ENCODE results near the gene EPHB2. TPM values are rescaled to one million over a fixed set of nuclear protein-coding genes. Genes with fewer than 3 reads are reported as not detected.

Gene EPHB2
- total and polyA plus RNA-seq, 2 of the 4 experiments (the other 2 are of a cell fraction), result 52.3 to 58.8 TPM

DNA sequence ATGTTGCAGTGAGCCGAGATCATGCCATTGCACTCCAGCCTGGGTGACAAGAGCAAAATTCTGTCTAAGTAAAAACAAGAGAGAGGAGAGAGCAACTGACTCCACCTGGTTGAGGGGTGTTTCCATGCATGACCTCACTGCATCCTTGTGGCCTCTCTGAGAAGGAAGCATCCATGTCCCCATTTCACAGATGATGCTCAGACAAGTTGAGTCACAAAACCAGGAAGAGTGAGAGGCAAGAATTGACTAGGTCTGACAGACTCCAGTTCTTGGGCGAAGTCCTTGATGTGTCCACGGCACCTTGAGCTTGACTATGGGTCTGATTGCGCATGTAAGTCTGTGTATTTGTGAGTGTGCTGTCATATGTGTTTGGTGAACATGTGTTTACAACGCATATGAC, 156.2 kb downstream of the EPHB2 start:
- H3K14ac ChIP-seq (replicated peaks; ENCODE audit: low read depth, low read length), result no peak overlapping the region
- TF ChIP-seq MAZ (IDR thresholded peaks at IDR 0.05; ENCODE audit: borderline replicate concordance, low read depth, low read length) (no peak), MAFK (IDR thresholded peaks at IDR 0.05; ENCODE audit: low read depth, low read length) (no peak), CEBPB (IDR thresholded peaks at IDR 0.05; ENCODE audit: low read depth, low read length) (no peak), RAD21 (IDR thresholded peaks at IDR 0.05; ENCODE audit: low read length) (no peak), FOS (IDR thresholded peaks at IDR 0.05; ENCODE audit: low read depth, low read length) (no peak), MXI1 (IDR thresholded peaks at IDR 0.05; ENCODE audit: borderline replicate concordance, low read depth, low read length) (no peak), BHLHE40 (IDR thresholded peaks at IDR 0.05; ENCODE audit: low read depth, low read length) (no peak), RCOR1 (IDR thresholded peaks at IDR 0.05; ENCODE audit: insufficient replicate concordance, low read length) (no peak)
- TF ChIP-seq, protein P1, sequence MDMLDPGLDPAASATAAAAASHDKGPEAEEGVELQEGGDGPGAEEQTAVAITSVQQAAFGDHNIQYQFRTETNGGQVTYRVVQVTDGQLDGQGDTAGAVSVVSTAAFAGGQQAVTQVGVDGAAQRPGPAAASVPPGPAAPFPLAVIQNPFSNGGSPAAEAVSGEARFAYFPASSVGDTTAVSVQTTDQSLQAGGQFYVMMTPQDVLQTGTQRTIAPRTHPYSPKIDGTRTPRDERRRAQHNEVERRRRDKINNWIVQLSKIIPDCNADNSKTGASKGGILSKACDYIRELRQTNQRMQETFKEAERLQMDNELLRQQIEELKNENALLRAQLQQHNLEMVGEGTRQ (IDR thresholded peaks at IDR 0.05; ENCODE audit: low read depth, low read length), result no peak
- peaks cover 8% of the 10 kb centered on the region for H3K9me3 ChIP-seq (ENCODE audit: control insufficient read depth, insufficient read depth, low read length)
- H4K20me1 ChIP-seq (ENCODE audit: insufficient read depth, low read length), result peaks cover 20% of the 10 kb centered on the region
- H2BK15ac ChIP-seq (ENCODE audit: low read depth, low read length), result no peak overlapping the region
- WGBS, 2 experiments (ENCODE audit: extremely low coverage in 2 of 2, insufficient read length in 1 of 2), result 96% methylated on average over 4 of the region's 5 CpGs; no CpG with 5 or more reads in 1 of the 2 experiments
- H3K27ac ChIP-seq (ENCODE audit: insufficient read depth, low read length), result no peak overlapping the region
- peaks cover 11% of the 10 kb centered on the region for H3K4me1 ChIP-seq (ENCODE audit: control insufficient read depth, insufficient read depth, low read length)
- H3K56ac ChIP-seq (ENCODE audit: extremely low read depth, insufficient read depth, low read length), result no peak overlapping the region
- peaks cover 6% of the 10 kb centered on the region; the same call in 1 of the 2 replicates for H3K9me1 ChIP-seq (ENCODE audit: insufficient read depth, low read length)
- peaks cover 35% of the 10 kb centered on the region for H3K36me3 ChIP-seq (ENCODE audit: control insufficient read depth, insufficient read depth, low read length)
- dilution Hi-C loops (cut with HindIII; ENCODE audit: low sequenced_read_pairs, unreplicated experiment) (no loop called here), in situ Hi-C loops (cut with MboI; ENCODE audit: low sequenced_read_pairs) (no loop called here), intact Hi-C loops (cut with micrococcal nuclease) (no loop called here)
- peaks cover 4 to 17% of the 10 kb centered on the region in 2 experiments; a peak in 2 of 4 replicates for H3K79me1 ChIP-seq (ENCODE audit: low read depth in 1 of 2, low read length in 2 of 2)
- CTCF ChIA-PET, result no interaction called here
- H2BK120ac ChIP-seq (ENCODE audit: low read depth, low read length), result no peak overlapping the region
- H3K4me3 ChIP-seq (ENCODE audit: insufficient read depth, low read depth, low read length), result no peak overlapping the region
- no peak overlapping the region for H4K5ac ChIP-seq (ENCODE audit: low read depth, low read length)
- H3K23ac ChIP-seq (ENCODE audit: low read depth, low read length), result no peak overlapping the region
- H2BK20ac ChIP-seq (ENCODE audit: low read depth, low read length), result no peak overlapping the region
- no peaks in the 10 kb centered on the region for H3K27me3 ChIP-seq (ENCODE audit: control insufficient read depth, insufficient read depth, low read length)
- no peak overlapping the region for H4K8ac ChIP-seq (ENCODE audit: low read depth in 2 of 2, low read length in 2 of 2)
- ATAC-seq (ENCODE audit: low read depth) (no peak), DNase-seq (no peak)
- no peak overlapping the region for H2AK5ac ChIP-seq (ENCODE audit: low read depth, low read length)
- no peak overlapping the region for H4K91ac ChIP-seq (ENCODE audit: insufficient read depth, low read depth, low read length)
- H2AFZ ChIP-seq (replicated peaks; ENCODE audit: low read length, poor library complexity), result no peak overlapping the region
- no peak overlapping the region for H2BK5ac ChIP-seq (ENCODE audit: low read depth, low read length, poor library complexity, severe bottlenecking)
- H3K4ac ChIP-seq (ENCODE audit: low read depth, low read length), result no peak overlapping the region
- no peak overlapping the region for H3K9ac ChIP-seq (ENCODE audit: low read depth, low read length)
- no peak overlapping the region for H3K4me2 ChIP-seq (ENCODE audit: low read depth, low read length)
- BruUV-seq (replicated peaks), result no TSS peak
- POLR2A ChIA-PET (ENCODE audit: unreplicated experiment), result no interaction called here
- no peak overlapping the region for H2AK9ac ChIP-seq (replicated peaks; ENCODE audit: low read depth, low read length, poor library complexity)
- no peak overlapping the region for H3K18ac ChIP-seq (ENCODE audit: low read depth, low read length)

Measured in IMR-90 (cell line).